K562 (cell line): ENCODE results near the gene RAD52. TPM values are rescaled to one million over a fixed set of nuclear protein-coding genes. Genes with fewer than 3 reads are reported as not detected.

Source experiments
- ATAC-seq: fragments of 200-7000 bp; cut with Tn5 transposase; 3 replicates; pipeline ENCODE4 v1.9.1; 2020; ENCODE audit warnings: moderate library complexity
- BruUV-seq: library from RNA; stranded (reverse); fragments of 400-500 nt; replicated peaks from 2 replicates; lab custom pipeline; 2021; lab: Mats Ljungman, UMichigan
- CTCF ChIA-PET: fragments of 300-600 bp; formaldehyde crosslinking; extraction: SDS; loops from one replicate; lab custom pipeline; 2021; ENCODE audit warnings: low intra/inter-chr PET ratio; lab: Yijun Ruan, JAX
- POLR2A ChIA-PET: fragments of 300-600, 350-650 bp; sonication (Branson Sonifier 250); formaldehyde crosslinking; extraction: SDS; loops from one replicate; lab custom pipeline; 2021; ENCODE audit warnings: antibody characterized with exemption, inconsistent platforms; lab: Yijun Ruan, JAX
- DNase-seq, 4 experiments: peaks; one replicate each; pipeline versions ENCODE4 v3.0.0 to v3.0.0-alpha.2; 2011 to 2018; ENCODE audit warnings: low spot score in 3 of 4, mixed read lengths in 3 of 4; ENCODE audit errors: extremely low read depth in 1 of 4
- FAIRE-seq: peaks from 2 replicates; lab custom pipeline; 2011; peaks lifted over from hg19 to GRCh38; lab: Jason Lieb, UNC
- H2AFZ ChIP-seq: 2 replicates; pipeline ENCODE4 v1.6.0; 2011; ENCODE audit warnings: low read depth, low read length, control low read depth, inconsistent platforms
- H3K27ac ChIP-seq: fragments of 200-600 bp; 3 replicates; pipeline ENCODE4 v1.8.0; 2011; ENCODE audit warnings: low read depth, mild to moderate bottlenecking, control low read depth, inconsistent platforms, low read length, moderate library complexity, mixed read lengths; ENCODE audit errors: extremely low read depth
- H3K27me3 ChIP-seq, 2 experiments: fragments of 300-600 bp in 1 of 2; 2 replicates in 1 of 2; 3 replicates in 1 of 2; pipeline versions ENCODE4 v1.6.0 to v1.8.0; 2011; ENCODE audit warnings: inconsistent platforms in 2 of 2, low read length in 2 of 2, mild to moderate bottlenecking in 1 of 2, mixed read lengths in 1 of 2, moderate library complexity in 1 of 2; ENCODE audit not compliant: control insufficient read depth in 2 of 2, insufficient read depth in 2 of 2
- H3K36me3 ChIP-seq: fragments of 300-600 bp; 3 replicates; pipeline ENCODE4 v1.8.0; 2011; ENCODE audit warnings: mild to moderate bottlenecking, low read length, inconsistent platforms; ENCODE audit not compliant: control insufficient read depth, insufficient read depth
- H3K4me1 ChIP-seq, 2 experiments: fragments of 200-600 bp in 1 of 2; replicated peaks in 1 of 2; 2 replicates in 1 of 2; 3 replicates in 1 of 2; pipeline versions ENCODE4 v1.5.1 to v1.8.0; 2011; ENCODE audit warnings: inconsistent platforms in 2 of 2, low read length in 2 of 2, mild to moderate bottlenecking in 1 of 2, mixed read lengths in 1 of 2, moderate library complexity in 1 of 2; ENCODE audit not compliant: control insufficient read depth in 2 of 2, insufficient read depth in 2 of 2
- H3K4me2 ChIP-seq: 2 replicates; pipeline ENCODE4 v1.6.1; 2011; ENCODE audit warnings: low read length, control low read depth, inconsistent platforms, mixed read lengths; ENCODE audit not compliant: insufficient read depth
- H3K4me3 ChIP-seq: fragments of 200-600 bp; sonication (generic), shearing (Covaris generic); 2 replicates; pipeline ENCODE4 v1.5.1; 2016; ENCODE audit warnings: control low read depth, inconsistent platforms
- H3K79me2 ChIP-seq: fragments of 200-600 bp; 3 replicates; pipeline ENCODE4 v1.8.0; 2011; ENCODE audit warnings: low read length, inconsistent platforms; ENCODE audit not compliant: control insufficient read depth, insufficient read depth
- H3K9ac ChIP-seq, 2 experiments: 2 replicates each; pipeline versions ENCODE4 v1.6.0 to v1.6.1; 2011; ENCODE audit warnings: low read depth in 2 of 2, low read length in 2 of 2, control low read depth in 1 of 2, inconsistent platforms in 1 of 2, mild to moderate bottlenecking in 1 of 2, mixed read lengths in 1 of 2; ENCODE audit not compliant: insufficient read depth in 1 of 2
- H3K9me1 ChIP-seq: one replicate; pipeline ENCODE4 v1.6.0; 2011; ENCODE audit warnings: inconsistent platforms, mild to moderate bottlenecking, low read length, moderate library complexity; ENCODE audit not compliant: control insufficient read depth, insufficient read depth
- H3K9me3 ChIP-seq: replicated peaks from 2 replicates; pipeline ENCODE4 v1.5.1; 2011; ENCODE audit warnings: low read depth, low read length, inconsistent platforms; ENCODE audit not compliant: control insufficient read depth, insufficient read depth
- H4K20me1 ChIP-seq: replicated peaks from 2 replicates; pipeline ENCODE4 v1.6.1; 2011; ENCODE audit warnings: low read length, inconsistent platforms, mixed read lengths; ENCODE audit not compliant: control insufficient read depth, insufficient read depth
- C11orf30 ChIP-seq: fragments of 450-650 bp; IDR thresholded peaks from 2 replicates; pipeline ENCODE4 v1.6.1; 2016; ENCODE audit warnings: low read depth, mild to moderate bottlenecking
- HDAC1 ChIP-seq, 2 experiments: fragments of 450-650 bp; IDR thresholded peaks; 2 replicates each; pipeline ENCODE4 v1.6.1; 2016 to 2017; ENCODE audit warnings: inconsistent platforms in 1 of 2, mild to moderate bottlenecking in 1 of 2, moderate library complexity in 1 of 2
- MAFF ChIP-seq: IDR thresholded peaks from 2 replicates; pipeline ENCODE4 v1.6.1; 2012; ENCODE audit warnings: low read length, improper control_type of control experiment
- MAFK ChIP-seq: IDR thresholded peaks from 2 replicates; pipeline ENCODE4 v1.6.1; 2011; ENCODE audit warnings: low read length, improper control_type of control experiment
- MEIS2 ChIP-seq: fragments of 450-650 bp; IDR thresholded peaks from 2 replicates; pipeline ENCODE4 v1.6.1; 2014; ENCODE audit warnings: mild to moderate bottlenecking; ENCODE audit not compliant: partially characterized antibody
- SMAD3 ChIP-seq: fragments of 450-650 bp; formaldehyde crosslinking; conservative IDR thresholded peaks from 2 replicates; pipeline ENCODE4 v1.4.0; 2020; ENCODE audit warnings: mild to moderate bottlenecking
- SPI1 ChIP-seq: IDR thresholded peaks from 2 replicates; pipeline ENCODE4 v1.6.1; 2011; ENCODE audit warnings: low read depth, low read length, control low read depth, borderline replicate concordance
- YY1 ChIP-seq, 3 experiments: IDR thresholded peaks; 2 replicates each; pipeline ENCODE4 v1.6.1; 2011; ENCODE audit warnings: low read length in 2 of 3, mild to moderate bottlenecking in 2 of 3, moderate library complexity in 2 of 3, borderline replicate concordance in 1 of 3, control low read depth in 1 of 3, low read depth in 1 of 3; ENCODE audit not compliant: insufficient read depth in 3 of 3, insufficient replicate concordance in 2 of 3, control insufficient read depth in 1 of 3, insufficient read length in 1 of 3; ENCODE audit errors: extremely low read depth in 1 of 3
- ZNF217 ChIP-seq: sonication (generic); formaldehyde crosslinking; IDR thresholded peaks from 2 replicates; pipeline ENCODE4 v1.8.0; 2022; ENCODE audit warnings: mild to moderate bottlenecking, missing genetic modification reagents
- ZNF316 ChIP-seq: fragments of 450-650 bp; IDR thresholded peaks from 2 replicates; pipeline ENCODE4 v1.6.1; 2016
- WGBS: fragments of 100-300 bp; shearing (Covaris generic); methylation state at CpG from one replicate; pipeline ENCODE4 v1.1.6; 2016; ENCODE audit warnings: low coverage, mixed read lengths; ENCODE audit not compliant: insufficient coverage; ENCODE audit errors: missing lambda C conversion rate; 5-methylcytosine and 5-hydroxymethylcytosine counted together
- in situ Hi-C: fragments of 300-500 bp; cut with MboI; formaldehyde crosslinking; loops from 4 replicates; pipeline ENCODE4 v1.15.0; 2018; ENCODE audit warnings: inconsistent platforms, mixed read lengths
- intact Hi-C: fragments of 100-400 bp; cut with micrococcal nuclease; formaldehyde crosslinking; loops from 2 replicates; pipeline ENCODE4 v1.14.2; 2022
- polyA plus RNA-seq, 8 experiments: library from polyadenylated mRNA; depleted of rRNA in 4 of 8; stranded (reverse) in 5 of 8; unstranded in 3 of 8; fragments of >200 nt; fragmentation: Nextera tagmentation in 2 of 8; fragmentation: Illumina TruSeq in 1 of 8; extraction: Ambion mirVana in 2 of 8; extraction: Trizol in 1 of 8; gene quantifications; 2 replicates each; pipeline versions ENCODE4 v1.2.1 to v1.2.3, GENCODE V29; 2011 to 2014; ENCODE audit warnings: inconsistent platforms in 1 of 8, missing spikeins in 1 of 8
- total RNA-seq, 7 experiments: library from RNA; depleted of rRNA in 6 of 7; stranded (reverse); fragments of >200 nt in 6 of 7; fragmentation: Illumina TruSeq in 2 of 7; extraction: Trizol in 2 of 7; gene quantifications; 2 replicates each; pipeline versions ENCODE4 v1.2.1 to v1.2.3, GENCODE V29; 2011 to 2021; ENCODE audit warnings: low replicate concordance in 1 of 7
- TF ChIP-seq, protein P1 (sequence below): fragments of 450-650 bp; formaldehyde crosslinking; IDR thresholded peaks from 2 replicates; pipeline ENCODE4 v1.4.0; 2020; ENCODE audit warnings: mild to moderate bottlenecking, mixed read lengths
- TF ChIP-seq, protein P2 (sequence below): fragments of 450-650 bp; IDR thresholded peaks from 2 replicates; pipeline ENCODE4 v1.6.1; 2018; ENCODE audit not compliant: partially characterized antibody

The RAD52 gene
- total and polyA plus RNA-seq, 9 of the 15 experiments (the other 6 are each of a cell fraction or from before 2014, with no cell fraction given) = 1.3 to 15.9 (median 9.3) TPM

DNA sequence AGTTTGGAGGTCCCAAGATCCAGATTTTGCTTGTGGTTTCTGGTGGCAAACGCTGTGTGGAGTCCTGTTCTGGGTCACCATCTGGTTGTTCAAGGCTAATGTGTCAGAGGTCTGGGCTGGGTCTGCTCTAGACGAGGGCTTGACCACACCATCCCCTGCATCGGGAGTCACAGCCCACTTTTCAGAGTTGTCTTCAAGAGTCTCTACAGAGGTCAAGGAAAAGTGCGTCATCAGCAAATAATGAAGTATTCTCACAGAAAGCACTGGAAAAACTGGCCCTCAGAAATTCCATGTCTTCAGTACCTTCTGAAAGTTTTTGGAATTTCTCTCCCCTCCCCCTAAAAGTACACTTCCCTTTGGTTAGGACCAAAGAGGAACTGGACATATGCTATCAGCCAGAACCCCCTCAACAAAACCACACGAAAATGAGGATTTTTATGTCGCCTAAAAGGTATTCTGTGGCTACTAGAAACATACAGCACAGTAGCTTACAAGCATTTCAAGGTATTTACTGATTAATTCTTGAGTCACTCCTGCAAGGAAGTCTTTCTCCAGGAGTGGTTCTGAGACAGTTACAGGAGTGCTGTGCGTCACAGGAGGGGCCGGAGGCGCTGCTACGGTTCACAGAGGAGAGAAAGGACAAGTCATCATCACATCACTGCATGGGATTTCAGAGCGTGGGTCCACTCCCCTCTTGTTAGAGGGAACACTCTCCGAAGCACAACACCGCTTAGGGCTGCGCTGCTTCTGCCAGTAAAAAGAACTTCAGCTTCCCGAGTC lies 35.4 kb downstream of the RAD52 start:
- peaks cover 13 to 23% of the 10 kb centered on the region in 2 experiments; a peak in 4 of 5 replicates for H3K4me1 ChIP-seq
- H3K9ac ChIP-seq = no peak overlapping the region
- H3K79me2 ChIP-seq = 0 out of 3 replicates have a peak, but pooled peaks cover 5% of the 10 kb centered on the region
- ChIA-PET POLR2A (no interaction called here), CTCF (no interaction called here)
- no peak overlapping the region for H3K4me2 ChIP-seq
- in situ Hi-C loops = no loop called here
- H3K27ac ChIP-seq = no peak overlapping the region
- WGBS = 67% methylated on average over 15 of the region's 15 CpGs
- ATAC-seq (no peak), FAIRE-seq (no peak), DNase-seq (no peak)
- no peaks in the 10 kb centered on the region for H4K20me1 ChIP-seq
- H2AFZ ChIP-seq = no peak overlapping the region
- H3K4me3 ChIP-seq = no peak overlapping the region
- no peaks in the 10 kb centered on the region for H3K9me3 ChIP-seq
- no peaks in the 10 kb centered on the region for H3K9me1 ChIP-seq
- no peak for TF ChIP-seq ZNF217 (CRISPR knock-in tag)
- peak; percentile 65 for TF ChIP-seq MAFF
- TF ChIP-seq MAFK = peak; percentile 43; the same call in 1 of the 2 replicates
- no peak for TF ChIP-seq HDAC1 (IDR thresholded peaks at IDR 0.05)
- no peak for TF ChIP-seq MEIS2
- peak; percentile 61; the same call in 1 of the 2 replicates for TF ChIP-seq C11orf30
- TF ChIP-seq, protein P1, sequence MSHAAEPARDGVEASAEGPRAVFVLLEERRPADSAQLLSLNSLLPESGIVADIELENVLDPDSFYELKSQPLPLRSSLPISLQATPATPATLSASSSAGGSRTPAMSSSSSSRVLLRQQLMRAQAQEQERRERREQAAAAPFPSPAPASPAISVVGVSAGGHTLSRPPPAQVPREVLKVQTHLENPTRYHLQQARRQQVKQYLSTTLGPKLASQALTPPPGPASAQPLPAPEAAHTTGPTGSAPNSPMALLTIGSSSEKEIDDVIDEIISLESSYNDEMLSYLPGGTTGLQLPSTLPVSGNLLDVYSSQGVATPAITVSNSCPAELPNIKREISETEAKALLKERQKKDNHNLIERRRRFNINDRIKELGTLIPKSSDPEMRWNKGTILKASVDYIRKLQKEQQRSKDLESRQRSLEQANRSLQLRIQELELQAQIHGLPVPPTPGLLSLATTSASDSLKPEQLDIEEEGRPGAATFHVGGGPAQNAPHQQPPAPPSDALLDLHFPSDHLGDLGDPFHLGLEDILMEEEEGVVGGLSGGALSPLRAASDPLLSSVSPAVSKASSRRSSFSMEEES (CRISPR knock-in tag) = no peak
- no peak for TF ChIP-seq SMAD3 (CRISPR knock-in tag)
- TF ChIP-seq, protein P2, sequence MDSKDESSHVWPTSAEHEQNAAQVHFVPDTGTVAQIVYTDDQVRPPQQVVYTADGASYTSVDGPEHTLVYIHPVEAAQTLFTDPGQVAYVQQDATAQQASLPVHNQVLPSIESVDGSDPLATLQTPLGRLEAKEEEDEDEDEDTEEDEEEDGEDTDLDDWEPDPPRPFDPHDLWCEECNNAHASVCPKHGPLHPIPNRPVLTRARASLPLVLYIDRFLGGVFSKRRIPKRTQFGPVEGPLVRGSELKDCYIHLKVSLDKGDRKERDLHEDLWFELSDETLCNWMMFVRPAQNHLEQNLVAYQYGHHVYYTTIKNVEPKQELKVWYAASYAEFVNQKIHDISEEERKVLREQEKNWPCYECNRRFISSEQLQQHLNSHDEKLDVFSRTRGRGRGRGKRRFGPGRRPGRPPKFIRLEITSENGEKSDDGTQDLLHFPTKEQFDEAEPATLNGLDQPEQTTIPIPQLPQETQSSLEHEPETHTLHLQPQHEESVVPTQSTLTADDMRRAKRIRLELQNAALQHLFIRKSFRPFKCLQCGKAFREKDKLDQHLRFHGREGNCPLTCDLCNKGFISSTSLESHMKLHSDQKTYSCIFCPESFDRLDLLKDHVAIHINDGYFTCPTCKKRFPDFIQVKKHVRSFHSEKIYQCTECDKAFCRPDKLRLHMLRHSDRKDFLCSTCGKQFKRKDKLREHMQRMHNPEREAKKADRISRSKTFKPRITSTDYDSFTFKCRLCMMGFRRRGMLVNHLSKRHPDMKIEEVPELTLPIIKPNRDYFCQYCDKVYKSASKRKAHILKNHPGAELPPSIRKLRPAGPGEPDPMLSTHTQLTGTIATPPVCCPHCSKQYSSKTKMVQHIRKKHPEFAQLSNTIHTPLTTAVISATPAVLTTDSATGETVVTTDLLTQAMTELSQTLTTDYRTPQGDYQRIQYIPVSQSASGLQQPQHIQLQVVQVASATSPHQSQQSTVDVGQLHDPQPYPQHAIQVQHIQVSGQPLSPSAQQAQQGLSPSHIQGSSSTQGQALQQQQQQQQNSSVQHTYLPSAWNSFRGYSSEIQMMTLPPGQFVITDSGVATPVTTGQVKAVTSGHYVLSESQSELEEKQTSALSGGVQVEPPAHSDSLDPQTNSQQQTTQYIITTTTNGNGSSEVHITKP = peak; percentile 68
- no peak for TF ChIP-seq YY1 (IDR thresholded peaks at IDR 0.05; ENCODE audit: borderline replicate concordance in 1 of 3, control insufficient read depth in 1 of 3, extremely low read depth in 1 of 3, insufficient read depth in 3 of 3, insufficient read length in 1 of 3, insufficient replicate concordance in 2 of 3, low read depth in 1 of 3, low read length in 2 of 3)
- peak; percentile 83 for TF ChIP-seq ZNF316
- TF ChIP-seq SPI1 = peak; percentile 79; the same call in 1 of the 2 replicates
- peaks cover 81% of the 10 kb centered on the region for H3K36me3 ChIP-seq
- no peaks in the 10 kb centered on the region for H3K27me3 ChIP-seq
- BruUV-seq = no TSS peak
- intact Hi-C loops = loop anchor here (5.0 kb wide), 1 partner anchor 33 kb away; the partner anchor contains the start of gene RAD52
